Astrocyte (in vitro differentiated cells and primary cell): ENCODE measurements around the gene USP49. TPM values are rescaled to one million over a fixed set of nuclear protein-coding genes. Genes with fewer than 3 reads are reported as not detected.

ENCODE experiments used
- DNase-seq: peaks from one replicate; pipeline ENCODE4 v3.0.0-alpha.2; 2010; ENCODE audit warnings: low read depth
- FAIRE-seq: peaks from 2 replicates; lab custom pipeline; 2011; peaks lifted over from hg19 to GRCh38; lab: Jason Lieb, UNC
- H2AFZ ChIP-seq: 2 replicates; pipeline ENCODE4 v1.6.0; 2012; ENCODE audit warnings: low read depth, low read length, inconsistent platforms
- H3K27ac ChIP-seq: 2 replicates; pipeline ENCODE4 v1.5.1; 2011; ENCODE audit warnings: low read depth, low read length, inconsistent platforms
- H3K27me3 ChIP-seq: 2 replicates; pipeline ENCODE4 v1.6.0; 2011; ENCODE audit warnings: low read length, inconsistent platforms; ENCODE audit not compliant: insufficient read depth
- H3K36me3 ChIP-seq: 2 replicates; pipeline ENCODE4 v1.5.1; 2011; ENCODE audit warnings: low read length, inconsistent platforms; ENCODE audit not compliant: insufficient read depth
- H3K4me1 ChIP-seq: 2 replicates; pipeline ENCODE4 v1.5.1; 2011; ENCODE audit warnings: low read length, inconsistent platforms; ENCODE audit not compliant: insufficient read depth
- H3K4me2 ChIP-seq: 2 replicates; pipeline ENCODE4 v1.6.0; 2012; ENCODE audit warnings: low read length, inconsistent platforms
- H3K4me3 ChIP-seq: 2 replicates; pipeline ENCODE4 v1.5.1; 2011; ENCODE audit warnings: low read depth, mild to moderate bottlenecking, low read length, inconsistent platforms; ENCODE audit not compliant: insufficient read depth
- H3K79me2 ChIP-seq: 2 replicates; pipeline ENCODE4 v1.6.0; 2012; ENCODE audit warnings: mild to moderate bottlenecking, low read length, inconsistent platforms; ENCODE audit not compliant: insufficient read depth
- H3K9ac ChIP-seq: 2 replicates; pipeline ENCODE4 v1.6.0; 2012; ENCODE audit warnings: mild to moderate bottlenecking, low read length, inconsistent platforms
- H3K9me3 ChIP-seq: 2 replicates; pipeline ENCODE4 v1.5.1; 2012; ENCODE audit warnings: low read depth, mild to moderate bottlenecking, low read length, inconsistent platforms; ENCODE audit not compliant: insufficient read depth
- H4K20me1 ChIP-seq: 2 replicates; pipeline ENCODE4 v1.6.0; 2012; ENCODE audit warnings: low read length, inconsistent platforms; ENCODE audit not compliant: insufficient read depth
- H3K27ac Mint-ChIP-seq: one replicate; pipeline ENCODE4 v1.8.0; 2021; ENCODE audit warnings: mild to moderate bottlenecking, mixed read lengths; ENCODE audit not compliant: unreplicated experiment
- H3K27me3 Mint-ChIP-seq: one replicate; pipeline ENCODE4 v1.8.0; 2021; ENCODE audit warnings: low read depth, mixed read lengths; ENCODE audit not compliant: unreplicated experiment
- H3K36me3 Mint-ChIP-seq: one replicate; pipeline ENCODE4 v1.8.0; 2021; ENCODE audit warnings: low read depth, mixed read lengths; ENCODE audit not compliant: unreplicated experiment
- H3K4me1 Mint-ChIP-seq: one replicate; pipeline ENCODE4 v1.8.0; 2021; ENCODE audit warnings: low read depth, mixed read lengths; ENCODE audit not compliant: unreplicated experiment
- H3K4me3 Mint-ChIP-seq: one replicate; pipeline ENCODE4 v1.8.0; 2021; ENCODE audit warnings: mild to moderate bottlenecking, moderate library complexity, mixed read lengths; ENCODE audit not compliant: unreplicated experiment
- H3K9me3 Mint-ChIP-seq: one replicate; pipeline ENCODE4 v1.8.0; 2021; ENCODE audit warnings: mild to moderate bottlenecking, mixed read lengths; ENCODE audit not compliant: unreplicated experiment
- EZH2 ChIP-seq: IDR thresholded peaks from 2 replicates; pipeline ENCODE4 v1.6.1; 2012; ENCODE audit warnings: mild to moderate bottlenecking, low read length, inconsistent platforms; ENCODE audit not compliant: insufficient read depth
- total RNA-seq: library from RNA; stranded (reverse); gene quantifications from 2 replicates; pipeline ENCODE4 v1.2.1, GENCODE V29; 2021
- TF ChIP-seq, protein P1 (sequence below): IDR thresholded peaks from 2 replicates; pipeline ENCODE4 v1.5.1; 2011; ENCODE audit warnings: low read depth, mild to moderate bottlenecking, inconsistent platforms, low read length, moderate library complexity; ENCODE audit not compliant: insufficient read depth

The USP49 gene
- total RNA-seq, 1 donor from 2014 or later: 5.5 TPM

DNA sequence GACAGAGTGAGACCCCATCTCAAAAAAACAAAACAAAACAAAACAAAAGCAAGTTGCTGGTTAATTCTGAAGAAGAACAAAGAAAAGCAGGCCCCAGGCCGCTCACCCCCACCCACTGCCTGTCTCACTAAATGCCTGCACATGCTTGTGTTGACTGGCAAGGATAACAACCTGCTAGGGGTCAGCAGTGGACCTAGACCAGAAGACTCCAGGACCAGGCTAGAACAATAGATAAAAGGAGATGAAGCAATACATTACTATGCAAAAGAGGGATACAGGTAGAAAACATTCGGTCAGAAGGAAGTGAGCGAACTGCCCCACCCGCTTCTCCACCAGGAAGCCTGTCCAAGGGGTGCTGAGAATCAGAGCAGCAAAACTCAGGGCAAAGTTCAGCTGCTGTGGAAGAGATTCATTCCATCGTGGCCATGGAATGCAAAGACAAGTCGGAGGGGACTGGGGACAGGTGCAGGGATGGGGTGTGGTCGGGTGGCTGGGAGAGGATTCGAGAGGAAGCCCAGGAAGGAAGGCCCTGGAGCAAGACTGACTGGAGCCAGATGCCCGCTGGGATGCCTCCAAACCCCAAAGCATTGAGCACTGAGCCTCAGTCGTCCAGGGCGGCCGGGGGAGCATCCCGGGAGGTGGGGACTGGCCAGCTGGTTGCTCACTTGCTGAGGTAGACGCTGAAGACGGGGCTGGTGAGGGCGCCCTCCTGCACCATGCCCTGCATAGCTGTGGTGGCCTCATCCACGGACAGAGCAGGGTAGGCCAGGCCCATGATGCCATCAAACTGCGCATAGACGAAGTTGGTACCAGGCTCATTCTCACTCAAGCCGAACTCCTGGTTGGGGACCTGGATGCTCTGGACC lies 153.3 kb downstream of the USP49 start:
- Mint-ChIP-seq H3K27ac (no peak overlapping the region), H3K4me3 (no peak overlapping the region), H3K36me3 (no peaks in the 10 kb centered on the region), H3K9me3 (peaks cover 4% of the 10 kb centered on the region), H3K4me1 (peaks cover 7% of the 10 kb centered on the region), H3K27me3 (peaks cover 18% of the 10 kb centered on the region)
- H3K27me3 ChIP-seq: peaks cover 2% of the 10 kb centered on the region
- no peak overlapping the region for H3K27ac ChIP-seq
- no peaks in the 10 kb centered on the region for H4K20me1 ChIP-seq
- H3K79me2 ChIP-seq: no peaks in the 10 kb centered on the region
- FAIRE-seq (no peak), DNase-seq (no peak)
- no peak overlapping the region for H3K4me2 ChIP-seq
- no peaks in the 10 kb centered on the region for H3K36me3 ChIP-seq
- TF ChIP-seq, protein P1, sequence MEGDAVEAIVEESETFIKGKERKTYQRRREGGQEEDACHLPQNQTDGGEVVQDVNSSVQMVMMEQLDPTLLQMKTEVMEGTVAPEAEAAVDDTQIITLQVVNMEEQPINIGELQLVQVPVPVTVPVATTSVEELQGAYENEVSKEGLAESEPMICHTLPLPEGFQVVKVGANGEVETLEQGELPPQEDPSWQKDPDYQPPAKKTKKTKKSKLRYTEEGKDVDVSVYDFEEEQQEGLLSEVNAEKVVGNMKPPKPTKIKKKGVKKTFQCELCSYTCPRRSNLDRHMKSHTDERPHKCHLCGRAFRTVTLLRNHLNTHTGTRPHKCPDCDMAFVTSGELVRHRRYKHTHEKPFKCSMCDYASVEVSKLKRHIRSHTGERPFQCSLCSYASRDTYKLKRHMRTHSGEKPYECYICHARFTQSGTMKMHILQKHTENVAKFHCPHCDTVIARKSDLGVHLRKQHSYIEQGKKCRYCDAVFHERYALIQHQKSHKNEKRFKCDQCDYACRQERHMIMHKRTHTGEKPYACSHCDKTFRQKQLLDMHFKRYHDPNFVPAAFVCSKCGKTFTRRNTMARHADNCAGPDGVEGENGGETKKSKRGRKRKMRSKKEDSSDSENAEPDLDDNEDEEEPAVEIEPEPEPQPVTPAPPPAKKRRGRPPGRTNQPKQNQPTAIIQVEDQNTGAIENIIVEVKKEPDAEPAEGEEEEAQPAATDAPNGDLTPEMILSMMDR: no peak
- no peak for TF ChIP-seq EZH2
- no peaks in the 10 kb centered on the region for H3K9me3 ChIP-seq
- H3K9ac ChIP-seq: no peak overlapping the region
- no peak overlapping the region for H3K4me3 ChIP-seq
- peaks cover 3% of the 10 kb centered on the region for H3K4me1 ChIP-seq
- H2AFZ ChIP-seq: no peak overlapping the region

DNA sequence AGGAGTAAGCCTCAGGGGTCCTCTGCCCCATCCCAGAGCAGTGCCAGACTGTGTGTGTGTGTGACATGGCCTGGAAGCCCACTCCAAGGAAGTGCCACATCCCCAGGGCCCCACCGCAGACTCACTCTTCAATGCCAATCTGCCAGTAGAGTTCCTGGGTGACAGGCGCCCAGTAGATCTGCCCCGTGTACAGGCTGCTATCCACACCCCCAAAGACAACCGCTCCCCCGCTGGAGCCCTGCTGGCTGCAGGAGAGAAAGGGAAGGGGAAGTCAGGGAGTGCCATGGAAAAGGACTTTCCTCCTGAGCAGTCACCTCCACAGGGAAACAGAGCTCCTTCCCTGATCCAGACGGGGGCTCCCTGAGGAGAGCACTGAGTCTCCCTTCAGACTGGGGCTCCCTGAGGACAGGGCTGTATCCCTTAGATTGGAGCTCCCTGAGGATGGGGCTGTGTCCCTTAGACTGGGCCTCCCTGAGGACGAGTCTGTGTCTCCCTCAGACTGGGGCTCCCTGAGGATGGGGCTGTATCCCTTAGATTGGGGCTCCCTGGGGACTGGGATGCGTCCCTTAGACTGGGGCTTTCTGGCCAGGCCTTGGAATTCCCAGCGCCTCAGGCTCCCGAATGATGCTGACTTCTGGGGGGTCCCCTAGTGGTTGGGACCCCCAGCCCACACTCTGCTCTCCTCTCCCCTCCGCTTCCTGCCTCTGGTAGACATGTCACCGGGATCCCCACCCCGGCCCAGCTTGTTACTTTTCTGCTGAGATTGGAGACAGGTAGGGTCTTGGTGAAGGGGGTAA lies 154.6 kb downstream of the USP49 start:
- Histone ChIP-seq H3K9ac (no peak overlapping the region), H3K27me3 (no peaks in the 10 kb centered on the region), H3K4me3 (no peak overlapping the region), H3K4me1 (peaks cover 8% of the 10 kb centered on the region), H3K27ac (no peak overlapping the region), H3K9me3 (no peaks in the 10 kb centered on the region), H4K20me1 (no peaks in the 10 kb centered on the region), H3K79me2 (no peaks in the 10 kb centered on the region), H3K36me3 (no peaks in the 10 kb centered on the region), H3K4me2 (no peak overlapping the region), H2AFZ (no peak overlapping the region)
- FAIRE-seq (no peak), DNase-seq (no peak)
- Mint-ChIP-seq H3K27me3 (peaks cover 18% of the 10 kb centered on the region), H3K4me1 (peaks cover 7% of the 10 kb centered on the region), H3K27ac (no peak overlapping the region), H3K9me3 (peaks cover 4% of the 10 kb centered on the region), H3K4me3 (no peak overlapping the region), H3K36me3 (no peaks in the 10 kb centered on the region)
- no peak for TF ChIP-seq EZH2
- TF ChIP-seq, protein P1: no peak

Other genes starting within 250 kb of the USP49 start
- gene TFEB, start 159.8 kb downstream of the USP49 start, total RNA-seq: 3.9 and 4.7 TPM in 2 replicates
- gene PGC, start 148.0 kb downstream of the USP49 start, total RNA-seq: not detected in 2 replicates
- 3.1 and 3.6 TPM in 2 replicates for gene FRS3, start 115.5 kb downstream of the USP49 start, total RNA-seq
- 3.1 and 3.4 TPM in 2 replicates for gene PRICKLE4, start 114.6 kb downstream of the USP49 start, total RNA-seq
- gene TOMM6, start 107.7 kb downstream of the USP49 start, total RNA-seq: 147 and 159 TPM in 2 replicates
- gene MED20, start 25.8 kb upstream of the USP49 start, total RNA-seq: 27.1 and 28.9 TPM in 2 replicates
- 41.2 and 43.1 TPM in 2 replicates for gene BYSL, start 26.1 kb upstream of the USP49 start, total RNA-seq
- gene CCND3, start 46.4 kb upstream of the USP49 start, total RNA-seq: 64.8 and 69.9 TPM in 2 replicates
- gene TAF8, start 155.1 kb upstream of the USP49 start, total RNA-seq: 13.6 and 14.8 TPM in 2 replicates
- 3.3 and 5.3 TPM in 2 replicates for gene C6orf132, start 247.2 kb upstream of the USP49 start, total RNA-seq